ENCODE measurements around the gene ARL3. TPM values are rescaled to one million over a fixed set of nuclear protein-coding genes. Genes with fewer than 3 reads are reported as not detected.

ARL3 gene
- total RNA-seq, 1 experiment from 2014 or later: 16.5 TPM

- TF ChIP-seq, protein P1, sequence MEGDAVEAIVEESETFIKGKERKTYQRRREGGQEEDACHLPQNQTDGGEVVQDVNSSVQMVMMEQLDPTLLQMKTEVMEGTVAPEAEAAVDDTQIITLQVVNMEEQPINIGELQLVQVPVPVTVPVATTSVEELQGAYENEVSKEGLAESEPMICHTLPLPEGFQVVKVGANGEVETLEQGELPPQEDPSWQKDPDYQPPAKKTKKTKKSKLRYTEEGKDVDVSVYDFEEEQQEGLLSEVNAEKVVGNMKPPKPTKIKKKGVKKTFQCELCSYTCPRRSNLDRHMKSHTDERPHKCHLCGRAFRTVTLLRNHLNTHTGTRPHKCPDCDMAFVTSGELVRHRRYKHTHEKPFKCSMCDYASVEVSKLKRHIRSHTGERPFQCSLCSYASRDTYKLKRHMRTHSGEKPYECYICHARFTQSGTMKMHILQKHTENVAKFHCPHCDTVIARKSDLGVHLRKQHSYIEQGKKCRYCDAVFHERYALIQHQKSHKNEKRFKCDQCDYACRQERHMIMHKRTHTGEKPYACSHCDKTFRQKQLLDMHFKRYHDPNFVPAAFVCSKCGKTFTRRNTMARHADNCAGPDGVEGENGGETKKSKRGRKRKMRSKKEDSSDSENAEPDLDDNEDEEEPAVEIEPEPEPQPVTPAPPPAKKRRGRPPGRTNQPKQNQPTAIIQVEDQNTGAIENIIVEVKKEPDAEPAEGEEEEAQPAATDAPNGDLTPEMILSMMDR (conservative IDR thresholded peaks at IDR 0.05): no peak
- H4K20me1 ChIP-seq (ENCODE audit: control insufficient read depth, insufficient read depth, insufficient read length): no peaks in the 10 kb centered on the region
Observed at GRCh38 chr10:102738692-102739121, 24.5 kb upstream of the ARL3 start.

More at GRCh38 chr10:102738692-102739121, 24.5 kb upstream of the ARL3 start:
- H3K27ac ChIP-seq (ENCODE audit: insufficient read length, low read depth, low read length): no peak overlapping the region
- H4K5ac ChIP-seq (ENCODE audit: insufficient read length, low read depth, low read length): no peak overlapping the region
- H3K9me3 ChIP-seq (ENCODE audit: control insufficient read depth, low read depth, low read length): no peaks in the 10 kb centered on the region
- H3K23ac ChIP-seq (ENCODE audit: insufficient read length, low read depth, low read length): no peak overlapping the region
- no peak overlapping the region for H2AFZ ChIP-seq (ENCODE audit: low read length)
- H3K14ac ChIP-seq (ENCODE audit: insufficient read depth, low read length): no peak overlapping the region
- H3K4me2 ChIP-seq (ENCODE audit: insufficient read depth, insufficient read length, low read length): no peak overlapping the region
- no peaks in the 10 kb centered on the region for H3K27me3 ChIP-seq (ENCODE audit: insufficient read depth, low read length)
- peaks cover 6% of the 10 kb centered on the region; the same call in 1 of the 2 replicates for H3K4me1 ChIP-seq (ENCODE audit: insufficient read depth, low read length)
- no peak overlapping the region for H4K8ac ChIP-seq (replicated peaks; ENCODE audit: insufficient read length, low read depth, low read length)
- H2BK15ac ChIP-seq (ENCODE audit: low read depth, low read length): no peak overlapping the region
- H2BK120ac ChIP-seq (ENCODE audit: low read depth, low read length, poor library complexity, severe bottlenecking): no peak overlapping the region
- no peaks in the 10 kb centered on the region for H3K9me3 Mint-ChIP-seq
- H3K27ac Mint-ChIP-seq: no peak overlapping the region; a peak in 1 of 7 replicates
- H2BK5ac ChIP-seq (ENCODE audit: insufficient read length, low read length): no peak overlapping the region
- no peak overlapping the region for H3T11ph ChIP-seq (ENCODE audit: low read length)
- H2BK12ac ChIP-seq (ENCODE audit: insufficient read length, low read depth, low read length): no peak overlapping the region
- no peaks in the 10 kb centered on the region for H3K79me2 ChIP-seq (ENCODE audit: insufficient read depth, low read length)
- H3K4me3 Mint-ChIP-seq: no peak overlapping the region; a peak in 1 of 5 replicates
- H2AK5ac ChIP-seq (ENCODE audit: insufficient read length, low read length): no peak overlapping the region
- H3K4ac ChIP-seq (ENCODE audit: low read depth, low read length): no peak overlapping the region
- peaks cover 21 to 29% of the 10 kb centered on the region in 2 experiments for H3K4me1 Mint-ChIP-seq
- no peak overlapping the region for H2BK20ac ChIP-seq (ENCODE audit: low read depth, low read length, poor library complexity, severe bottlenecking)
- H3K79me1 ChIP-seq (ENCODE audit: insufficient read depth, low read depth, low read length, poor library complexity, severe bottlenecking): no peaks in the 10 kb centered on the region
- no peak overlapping the region for H3K18ac ChIP-seq (ENCODE audit: insufficient read length, low read depth, low read length)
- H3K36me3 Mint-ChIP-seq (ENCODE audit: insufficient read depth in 1 of 3, low read depth in 3 of 3): peaks cover 21 to 33% (median 24%) of the 10 kb centered on the region in 3 experiments; a peak in 6 of 7 replicates
- no peak overlapping the region for H4K91ac ChIP-seq (ENCODE audit: insufficient read length, low read depth, low read length)
- H3K9ac ChIP-seq (ENCODE audit: extremely low read depth, insufficient read length, low read length): no peak overlapping the region
- H3K27me3 Mint-ChIP-seq (ENCODE audit: low read depth): peaks cover 2% of the 10 kb centered on the region
- H3K56ac ChIP-seq (ENCODE audit: insufficient read length, low read depth, low read length): no peak overlapping the region
- no peak for DNase-seq
- peaks cover 2% of the 10 kb centered on the region for H3K23me2 ChIP-seq (ENCODE audit: insufficient read length, low read depth, low read length, poor library complexity, severe bottlenecking)
